HG03521 (cell line): ENCODE results near the gene SPNS2.

ENCODE experiments used
- ATAC-seq: cut with Tn5 transposase; IDR thresholded peaks from one replicate; pipeline ENCODE4 v1.9.1; 2021; ENCODE audit warnings: mild to moderate bottlenecking, moderate library complexity; ENCODE audit not compliant: unreplicated experiment

Gene SPNS2

GRCh38 chr17:4498461-4499397 is at the start of gene SPNS2:
TSS of gene SPNS2 (plus strand) at chr17:4498881. CDS start at chr17:4499048, 167 bp downstream.
- ATAC-seq = no peak

GRCh38 chr17:4449736-4450135 is 48.9 kb upstream of the SPNS2 start:
- ATAC-seq = no peak

GRCh38 chr17:4450710-4451316 is 47.9 kb upstream of the SPNS2 start:
- ATAC-seq = no peak

- ATAC-seq = no peak
These were observed 44.7 kb upstream of the SPNS2 start for GRCh38 chr17:4453812-4454591.

GRCh38 chr17:4460661-4461060 is 38.0 kb upstream of the SPNS2 start:
- ATAC-seq = no peak

- ATAC-seq = no peak
These were observed 34.7 kb upstream of the SPNS2 start for GRCh38 chr17:4463818-4464476.

- no peak for ATAC-seq
These were observed 32.9 kb upstream of the SPNS2 start for GRCh38 chr17:4465786-4466185.

GRCh38 chr17:4467287-4467686 is 31.4 kb upstream of the SPNS2 start:
- ATAC-seq = no peak

- ATAC-seq = no peak
These were observed 29.1 kb upstream of the SPNS2 start for GRCh38 chr17:4469552-4469951.

GRCh38 chr17:4472286-4472685 is 26.4 kb upstream of the SPNS2 start:
- no peak for ATAC-seq

- ATAC-seq = no peak
These were observed 24.6 kb upstream of the SPNS2 start for GRCh38 chr17:4474093-4474492.

- ATAC-seq = no peak
These were observed 23.7 kb upstream of the SPNS2 start for GRCh38 chr17:4475001-4475400.

GRCh38 chr17:4475463-4475862 is 23.2 kb upstream of the SPNS2 start:
- ATAC-seq = no peak

GRCh38 chr17:4476017-4476416 is 22.7 kb upstream of the SPNS2 start:
- no peak for ATAC-seq

GRCh38 chr17:4476511-4477070 is 22.1 kb upstream of the SPNS2 start:
- ATAC-seq = no peak

GRCh38 chr17:4477255-4477791 is 21.4 kb upstream of the SPNS2 start:
- ATAC-seq = no peak

- ATAC-seq = no peak
These were observed 20.3 kb upstream of the SPNS2 start for GRCh38 chr17:4478318-4478830.

GRCh38 chr17:4479340-4479981 is 19.2 kb upstream of the SPNS2 start:
- ATAC-seq = no peak

- no peak for ATAC-seq
These were observed 18.5 kb upstream of the SPNS2 start for GRCh38 chr17:4479982-4480751.
